Raji (cell line): ENCODE measurements around the gene NUP93.

Experiments
- POLR2A ChIP-seq: IDR thresholded peaks from 2 replicates; pipeline ENCODE4 v1.6.1; 2011; ENCODE audit warnings: low read depth, low read length, control low read depth; ENCODE audit not compliant: insufficient read depth

The NUP93 gene

GRCh38 chr16:56776562-56776961 is 46.6 kb downstream of the NUP93 start:
- TF ChIP-seq POLR2A = no peak

- no peak for TF ChIP-seq POLR2A
These were observed 47.1 kb downstream of the NUP93 start for GRCh38 chr16:56777001-56777400.

- TF ChIP-seq POLR2A = no peak
These were observed 47.6 kb downstream of the NUP93 start for GRCh38 chr16:56777482-56777881.

- TF ChIP-seq POLR2A = no peak
These were observed 50.0 kb downstream of the NUP93 start for GRCh38 chr16:56779906-56780305.

GRCh38 chr16:56780646-56781045 is 50.7 kb downstream of the NUP93 start:
- TF ChIP-seq POLR2A = no peak

- TF ChIP-seq POLR2A = no peak
These were observed 51.6 kb downstream of the NUP93 start for GRCh38 chr16:56781528-56781961.

- no peak for TF ChIP-seq POLR2A
These were observed 53.4 kb downstream of the NUP93 start for GRCh38 chr16:56783344-56783743.

GRCh38 chr16:56785317-56785716 is 55.4 kb downstream of the NUP93 start:
- TF ChIP-seq POLR2A = no peak

- no peak for TF ChIP-seq POLR2A
These were observed 57.2 kb downstream of the NUP93 start for GRCh38 chr16:56787167-56787566.

GRCh38 chr16:56788435-56788834 is 58.5 kb downstream of the NUP93 start:
- no peak for TF ChIP-seq POLR2A

GRCh38 chr16:56789360-56789759 is 59.4 kb downstream of the NUP93 start:
- TF ChIP-seq POLR2A = no peak

- no peak for TF ChIP-seq POLR2A
These were observed 63.0 kb downstream of the NUP93 start for GRCh38 chr16:56792967-56793366.

GRCh38 chr16:56793492-56793891 is 63.6 kb downstream of the NUP93 start:
- TF ChIP-seq POLR2A = no peak

GRCh38 chr16:56795011-56795410 is 65.1 kb downstream of the NUP93 start:
- TF ChIP-seq POLR2A = no peak

GRCh38 chr16:56797861-56798260 is 67.9 kb downstream of the NUP93 start:
- TF ChIP-seq POLR2A = no peak

- TF ChIP-seq POLR2A = no peak
These were observed 69.0 kb downstream of the NUP93 start for GRCh38 chr16:56798955-56799354.

- TF ChIP-seq POLR2A = no peak
These were observed 70.4 kb downstream of the NUP93 start for GRCh38 chr16:56800355-56800754.

GRCh38 chr16:56801762-56802161 is 71.8 kb downstream of the NUP93 start:
- TF ChIP-seq POLR2A = no peak

GRCh38 chr16:56807011-56807675 is 77.2 kb downstream of the NUP93 start:
- no peak for TF ChIP-seq POLR2A
